HG02870 (cell line): ENCODE measurements around the gene BAIAP3.

ENCODE experiments used
- ATAC-seq: cut with Tn5 transposase; IDR thresholded peaks from one replicate; pipeline ENCODE4 v1.9.1; 2021; ENCODE audit warnings: mild to moderate bottlenecking, moderate library complexity; ENCODE audit not compliant: unreplicated experiment

The BAIAP3 gene

DNA sequence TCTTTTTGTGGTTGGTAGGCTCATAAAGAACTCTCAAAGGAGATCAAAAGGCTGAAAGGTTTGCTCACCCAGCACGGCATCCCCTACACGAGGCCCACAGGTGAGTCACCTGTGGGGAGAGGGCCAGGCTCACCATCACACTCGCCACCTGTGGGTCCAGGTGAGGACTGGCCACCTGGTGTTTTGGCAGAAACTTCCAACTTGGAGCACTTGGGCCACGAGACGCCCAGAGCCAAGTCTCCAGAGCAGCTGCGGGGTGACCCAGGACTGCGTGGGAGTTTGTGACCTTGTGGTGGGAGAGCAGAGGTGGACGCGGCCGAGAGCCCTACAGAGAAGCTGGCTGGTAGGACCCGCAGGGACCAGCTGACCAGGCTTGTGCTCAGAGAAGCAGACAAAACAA lies 29.4 kb downstream of the BAIAP3 start:
- no peak for ATAC-seq

DNA sequence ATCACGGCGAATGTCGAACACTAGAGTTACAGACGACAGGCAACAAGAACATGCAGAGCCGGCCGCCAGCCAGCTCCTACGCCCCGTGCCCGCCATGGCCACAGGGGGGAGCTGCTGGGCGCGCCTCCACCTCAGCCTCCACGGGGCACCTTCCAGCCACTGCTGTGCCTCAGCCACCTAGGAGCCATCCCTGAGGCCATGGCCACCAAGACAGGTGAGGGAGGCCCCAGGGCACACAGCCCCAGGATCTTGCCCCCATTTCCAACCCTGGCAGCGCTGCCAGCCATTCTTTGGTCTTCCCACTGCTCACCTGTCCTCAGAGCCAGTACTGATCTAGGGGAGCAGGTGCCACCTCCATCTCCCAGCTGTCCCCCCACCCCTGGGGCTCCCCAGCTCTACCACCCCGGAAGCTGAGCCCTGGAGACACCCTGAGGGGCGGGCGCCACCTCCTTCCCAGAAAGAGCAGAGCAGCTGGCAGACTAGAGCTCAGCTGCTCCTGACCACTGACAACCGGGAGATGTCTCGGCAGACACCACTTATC lies 30.1 kb downstream of the BAIAP3 start:
- ATAC-seq: no peak

DNA sequence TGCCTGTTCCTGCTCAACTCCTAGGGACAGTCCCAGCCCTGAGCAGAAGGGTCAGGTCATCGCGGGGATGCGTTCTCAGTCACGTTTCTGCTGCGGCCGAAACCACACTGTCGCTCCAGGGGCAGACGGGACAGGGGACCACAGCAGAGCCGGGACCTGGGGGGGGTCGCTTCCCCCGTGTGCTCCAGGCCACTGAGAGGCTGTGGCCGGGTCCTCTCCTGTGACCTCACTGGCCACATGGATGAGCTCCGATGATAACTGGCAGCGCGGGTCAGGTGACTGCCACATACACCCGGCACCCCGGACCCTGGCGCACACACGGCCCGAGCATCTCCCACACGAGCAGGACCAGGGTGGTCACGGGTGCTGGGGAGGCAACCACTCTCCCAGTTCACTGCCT lies 31.1 kb downstream of the BAIAP3 start:
- no peak for ATAC-seq

DNA sequence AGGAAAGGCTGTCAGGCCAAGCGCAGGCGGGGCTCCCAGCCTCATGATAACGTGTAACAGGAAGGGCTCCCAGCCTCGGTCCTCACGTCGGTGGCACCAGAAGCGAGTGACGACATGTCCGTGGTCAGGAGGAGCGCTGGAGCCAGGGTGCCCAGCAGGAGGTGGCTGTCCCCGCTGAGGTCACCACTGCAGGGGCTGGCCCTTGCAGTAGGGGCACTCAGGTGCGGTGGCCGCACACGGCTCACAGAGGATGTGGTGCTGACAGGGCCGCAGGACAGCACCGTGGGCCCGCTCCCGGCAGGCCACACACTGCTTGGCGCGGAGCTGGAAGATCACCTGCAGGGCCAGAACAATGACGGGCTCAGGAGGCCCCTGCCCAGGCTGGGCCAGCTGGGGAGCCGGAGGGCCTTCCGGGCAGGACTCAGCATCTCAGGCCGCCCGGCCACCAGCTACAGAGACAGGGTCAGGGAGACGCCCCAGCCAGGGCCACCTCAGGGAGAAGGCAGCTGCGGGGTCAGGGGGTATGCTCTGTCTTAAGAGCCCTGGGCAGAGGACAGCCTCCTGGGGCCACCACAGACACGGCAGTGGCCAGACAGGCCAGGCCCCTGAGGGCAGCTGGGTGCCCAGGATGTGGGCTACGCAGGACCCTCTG lies 32.7 kb downstream of the BAIAP3 start:
- no peak for ATAC-seq

DNA sequence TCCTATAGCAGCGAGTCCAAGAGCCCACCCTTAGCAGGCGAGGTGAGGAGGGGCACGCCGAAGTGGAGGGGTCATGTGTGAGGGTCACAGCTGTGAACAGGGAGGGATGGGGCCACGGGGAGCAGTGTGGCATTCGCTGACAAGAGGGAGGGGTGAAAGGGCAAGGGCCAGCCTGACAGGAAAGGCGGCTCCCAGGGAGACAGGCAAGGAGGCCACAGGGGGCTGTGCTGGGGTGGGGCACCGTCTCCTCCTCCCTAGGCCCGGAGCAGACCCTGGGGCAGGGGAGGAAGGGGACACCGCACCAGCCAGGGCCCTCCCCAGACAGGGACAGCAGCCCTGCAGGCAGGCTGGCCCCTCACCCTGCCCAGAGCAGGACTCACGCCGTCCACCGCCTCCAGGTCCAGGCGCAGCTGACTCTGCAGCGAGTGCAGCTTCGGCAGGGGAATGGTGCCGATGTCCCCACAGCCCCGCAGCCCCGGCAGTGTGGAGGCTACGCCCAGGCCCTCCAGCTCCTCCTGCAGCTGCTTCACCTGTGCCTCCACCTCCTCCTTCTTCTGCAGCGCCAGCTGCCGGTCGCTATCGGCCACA lies 33.4 kb downstream of the BAIAP3 start:
- ATAC-seq: no peak

DNA sequence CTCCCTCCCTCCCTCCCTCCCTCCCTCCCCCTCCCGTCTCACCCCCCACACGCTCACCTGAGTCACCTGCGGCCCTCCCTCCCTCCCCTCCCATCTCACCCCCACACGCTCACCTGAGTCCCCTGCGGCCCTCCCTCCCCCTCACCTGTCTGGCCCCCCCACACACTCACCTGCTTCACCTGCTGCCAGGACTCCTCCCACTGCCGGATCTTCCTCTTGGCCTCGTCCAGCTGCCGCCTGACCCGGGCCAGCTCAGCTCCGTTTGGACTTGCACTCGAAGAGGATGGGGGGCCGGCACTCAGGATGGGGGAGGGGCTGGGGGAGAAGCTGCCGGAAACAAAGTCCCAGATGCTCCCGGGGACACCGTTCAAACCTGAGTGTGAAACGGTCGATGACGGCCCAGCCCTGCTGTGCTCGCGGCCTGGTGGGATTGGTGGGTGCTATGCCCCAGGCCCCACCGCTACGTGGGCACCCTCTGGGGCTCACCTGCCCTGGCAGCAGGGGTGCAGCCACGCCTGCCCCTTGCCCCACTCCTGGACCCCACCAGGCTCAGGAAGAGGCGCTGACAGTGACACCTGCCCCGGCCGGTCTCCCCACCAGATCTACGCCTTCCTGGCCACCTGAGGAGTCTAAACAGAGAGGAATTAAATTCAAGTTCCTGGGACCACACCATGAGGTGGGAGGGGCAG lies 34.2 kb downstream of the BAIAP3 start:
- no peak for ATAC-seq

DNA sequence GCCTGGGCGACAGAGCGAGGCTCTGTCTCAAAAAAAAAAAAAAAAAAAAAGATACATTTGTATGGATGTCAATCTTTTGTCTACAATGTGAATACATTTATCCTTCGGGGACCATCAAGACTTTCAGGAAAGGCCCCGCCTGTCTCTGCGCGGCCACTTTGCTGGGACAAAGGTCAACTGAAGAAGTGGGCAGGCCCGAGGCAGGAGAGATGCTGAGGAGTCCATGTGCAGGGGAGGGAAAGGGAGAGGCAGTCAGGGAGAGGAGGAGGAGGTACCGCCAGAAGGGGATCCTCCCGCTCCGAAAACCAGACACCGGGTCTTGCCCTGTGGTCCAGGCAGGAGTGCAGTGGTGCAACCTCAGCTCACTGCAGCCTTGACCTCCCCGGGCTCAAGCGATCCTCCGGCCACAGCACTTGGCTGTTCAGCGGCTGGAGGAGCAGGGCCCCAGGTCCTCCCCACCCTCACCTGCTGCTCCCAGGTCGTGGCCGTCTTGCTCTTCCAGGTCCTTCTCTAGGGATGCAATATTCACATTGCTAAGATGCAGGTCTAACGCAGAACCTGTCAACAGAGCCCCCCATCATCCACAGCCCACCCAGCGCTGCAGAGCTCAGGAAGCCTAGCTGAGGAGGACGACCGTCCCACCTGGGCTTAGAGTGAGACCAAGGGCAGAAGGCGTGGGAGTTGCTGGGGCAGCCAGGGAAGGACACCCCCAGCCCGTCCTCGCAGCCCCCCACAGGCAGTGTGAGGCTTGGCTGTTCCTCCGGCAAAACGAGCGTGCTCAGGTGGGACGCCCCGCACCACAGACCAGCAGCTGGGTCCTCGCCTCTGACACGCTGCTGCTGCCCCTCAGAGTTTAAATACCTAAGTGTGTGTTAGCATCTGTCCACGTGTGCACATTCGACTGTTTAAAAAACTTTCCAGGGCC lies 37.9 kb downstream of the BAIAP3 start:
- no peak for ATAC-seq

DNA sequence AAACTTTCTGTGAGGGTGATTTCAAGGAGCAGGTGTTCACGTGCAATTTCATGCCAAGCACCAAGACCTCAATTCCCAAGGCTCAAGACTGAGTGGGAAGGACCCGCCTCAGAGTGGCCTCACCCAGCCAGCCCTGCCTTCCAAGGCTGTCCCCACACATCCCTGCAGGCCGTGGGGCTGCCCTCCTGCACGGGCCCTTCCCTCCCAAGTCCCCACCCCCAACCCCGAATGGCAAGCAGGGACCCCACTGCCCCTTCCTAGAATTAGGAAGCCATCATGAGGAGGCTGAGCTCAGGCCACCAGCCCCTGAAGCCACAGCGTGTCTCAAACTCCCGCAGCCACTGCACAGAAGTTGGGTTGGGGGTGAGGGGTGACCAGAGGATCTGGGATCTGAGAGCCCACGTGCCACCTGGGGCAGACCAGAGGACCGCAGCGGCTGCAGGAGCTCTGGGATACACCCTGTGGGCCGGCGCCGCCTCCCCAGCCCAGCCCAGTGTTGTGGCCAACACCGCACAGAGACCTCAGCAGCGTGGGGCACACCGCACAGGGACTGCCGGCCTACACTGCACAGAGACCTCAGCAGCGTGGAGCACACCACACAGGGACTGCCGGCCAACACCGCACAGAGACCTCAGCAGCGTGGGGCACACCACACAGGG lies 39.0 kb downstream of the BAIAP3 start:
- ATAC-seq: no peak

DNA sequence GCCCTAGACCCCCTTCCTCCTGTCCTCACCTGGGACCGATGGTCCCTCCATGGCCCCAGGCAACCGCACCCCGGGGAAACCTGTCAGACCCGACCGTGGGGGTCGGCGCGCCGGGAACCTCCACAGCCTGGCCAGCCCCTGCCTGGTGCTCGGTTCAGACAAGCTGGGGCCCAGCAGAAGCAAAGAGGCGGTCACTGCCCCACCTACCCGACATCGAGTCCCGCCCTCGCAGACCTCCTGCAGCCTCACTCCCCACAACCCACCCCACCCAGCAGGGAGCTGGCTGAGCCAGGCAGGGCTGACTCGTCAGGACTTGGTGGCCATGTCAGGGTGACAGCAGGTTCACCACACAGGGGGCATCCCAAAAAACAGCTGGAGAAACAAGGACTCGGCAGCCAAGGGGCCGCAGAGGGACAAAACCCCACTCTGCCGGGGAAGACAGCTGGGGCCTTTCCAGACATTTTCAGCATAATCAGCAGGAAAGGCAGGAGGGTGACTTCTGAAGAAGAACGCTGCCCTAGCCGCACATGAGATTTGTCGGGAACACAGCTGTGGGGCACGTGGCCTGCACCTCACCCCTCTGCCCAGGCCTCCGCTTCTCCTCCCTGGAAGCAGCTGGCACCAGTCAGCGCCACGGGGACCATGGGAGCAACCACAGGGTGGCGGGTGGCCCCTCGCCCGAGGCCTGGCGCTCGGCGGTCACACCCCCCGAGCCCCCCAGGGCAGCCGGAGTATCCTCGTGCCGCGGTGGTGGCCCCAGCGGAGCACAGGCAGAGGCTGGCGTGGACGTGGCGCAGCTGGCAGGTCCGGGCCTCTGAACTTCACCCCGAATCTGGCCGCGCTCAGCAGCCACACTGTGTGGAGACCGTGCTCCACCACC lies 41.2 kb downstream of the BAIAP3 start:
- no peak for ATAC-seq

DNA sequence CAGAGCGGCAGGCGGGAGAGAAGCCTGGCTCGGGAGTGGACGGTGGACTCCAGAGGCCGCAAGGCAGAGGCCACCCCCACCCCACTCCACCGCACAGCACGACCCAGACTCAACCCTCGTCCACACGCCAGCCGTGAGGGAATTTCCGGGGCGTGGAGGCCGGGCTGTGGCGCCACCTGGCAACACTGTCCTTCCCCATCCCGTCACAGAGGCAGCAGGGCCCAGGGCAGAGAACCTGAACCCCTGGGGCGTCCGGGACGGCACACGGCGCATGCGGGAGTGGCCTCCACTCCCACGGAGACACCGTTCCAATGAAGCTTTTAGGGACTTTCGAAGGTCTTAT lies 41.8 kb downstream of the BAIAP3 start:
- ATAC-seq: no peak

DNA sequence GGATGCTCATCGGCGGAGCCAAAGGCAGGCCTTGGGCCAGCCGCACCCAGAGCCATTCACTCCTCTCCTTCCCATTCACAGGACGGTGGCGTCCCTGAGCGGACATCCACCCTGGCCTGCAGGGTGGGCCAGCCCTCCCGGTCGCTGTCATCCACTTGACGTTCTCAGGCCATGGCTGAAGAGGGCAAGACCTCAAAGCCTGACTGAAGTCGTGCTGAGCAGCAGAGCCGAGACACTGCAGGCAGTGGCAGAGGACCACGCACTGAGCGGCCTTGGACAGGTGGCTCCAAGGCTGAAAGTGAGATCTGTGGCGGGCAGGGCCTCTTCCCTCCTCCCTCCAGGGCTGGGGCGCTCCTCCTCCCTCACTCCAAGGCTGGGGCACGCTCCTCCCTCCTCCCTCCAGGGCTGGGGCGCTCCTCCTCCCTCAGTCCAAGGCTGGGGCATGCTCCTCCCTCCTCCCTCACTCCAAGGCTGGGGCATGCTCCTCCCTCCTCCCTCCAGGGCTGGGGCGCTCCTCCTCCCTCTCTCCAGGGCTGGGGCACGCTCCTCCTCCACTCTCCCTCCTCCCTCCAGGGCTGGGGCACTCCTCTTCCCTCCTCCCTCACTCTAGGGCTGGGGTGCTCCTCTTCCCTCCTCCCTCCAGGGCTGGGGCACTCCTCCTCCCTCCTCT lies 42.4 kb downstream of the BAIAP3 start:
- no peak for ATAC-seq

DNA sequence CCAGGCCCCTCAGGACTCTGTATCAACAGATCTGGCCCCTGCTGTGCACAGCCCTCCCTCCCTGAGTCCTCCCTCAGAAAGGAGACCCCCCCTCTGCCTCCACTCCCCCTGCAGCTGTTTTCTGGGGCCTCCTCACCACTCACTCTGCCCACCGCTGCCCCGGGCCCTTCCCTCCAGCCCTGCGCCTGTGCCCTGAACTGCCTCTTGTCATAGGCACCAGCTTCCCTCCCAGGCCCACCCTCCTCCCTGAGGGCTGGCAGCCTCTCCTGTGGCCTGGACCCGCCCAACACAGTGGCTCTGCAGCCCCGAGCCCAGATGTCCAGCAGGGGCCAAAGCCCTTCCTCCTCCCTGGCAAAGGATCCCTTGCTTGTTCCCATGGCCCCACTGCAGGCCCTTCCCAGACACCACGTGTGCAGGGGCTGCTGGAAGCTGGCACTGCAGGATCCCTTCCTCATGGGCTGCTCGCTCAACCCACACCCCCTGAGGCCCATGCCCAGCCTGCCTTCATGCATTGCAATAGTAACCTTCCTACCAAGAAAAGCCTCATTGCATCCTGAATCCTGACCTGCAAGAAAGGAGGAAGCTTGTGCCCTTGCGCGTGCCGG lies 44.1 kb downstream of the BAIAP3 start:
- ATAC-seq: no peak

DNA sequence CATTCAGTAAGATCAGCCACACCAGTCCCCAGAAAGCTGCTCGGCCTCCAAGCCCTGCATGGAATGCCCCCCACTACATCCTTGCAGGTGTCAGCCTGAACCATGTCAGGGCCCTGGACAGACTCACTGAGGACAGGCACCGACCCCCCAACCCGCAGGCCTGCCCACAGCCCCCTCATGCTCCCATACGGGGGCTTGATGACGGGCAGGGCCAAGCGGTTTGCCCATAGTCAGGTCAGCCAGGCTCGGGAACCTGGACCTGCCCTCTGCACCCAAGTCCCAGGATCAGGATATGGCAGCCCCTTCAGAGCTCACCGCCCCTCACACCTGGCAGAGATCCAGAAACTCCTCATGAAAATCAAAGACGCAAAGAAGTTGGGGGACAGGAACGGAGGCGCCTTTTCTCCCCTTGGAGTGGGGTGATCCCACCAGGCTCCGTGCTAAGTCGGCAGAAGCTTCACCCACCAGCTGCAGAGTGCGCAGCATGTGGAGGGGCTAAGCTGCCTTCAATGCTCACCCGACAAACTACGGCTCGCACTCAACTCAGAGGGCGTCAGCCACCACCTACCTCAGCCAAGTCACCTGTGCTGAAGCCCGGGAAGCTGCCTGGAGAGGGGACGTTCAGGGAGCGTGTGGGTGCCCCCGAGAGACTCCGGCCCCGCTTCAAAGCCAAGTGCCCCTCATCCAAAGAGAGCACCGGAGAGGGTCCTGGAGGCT lies 44.8 kb downstream of the BAIAP3 start:
- ATAC-seq: no peak

DNA sequence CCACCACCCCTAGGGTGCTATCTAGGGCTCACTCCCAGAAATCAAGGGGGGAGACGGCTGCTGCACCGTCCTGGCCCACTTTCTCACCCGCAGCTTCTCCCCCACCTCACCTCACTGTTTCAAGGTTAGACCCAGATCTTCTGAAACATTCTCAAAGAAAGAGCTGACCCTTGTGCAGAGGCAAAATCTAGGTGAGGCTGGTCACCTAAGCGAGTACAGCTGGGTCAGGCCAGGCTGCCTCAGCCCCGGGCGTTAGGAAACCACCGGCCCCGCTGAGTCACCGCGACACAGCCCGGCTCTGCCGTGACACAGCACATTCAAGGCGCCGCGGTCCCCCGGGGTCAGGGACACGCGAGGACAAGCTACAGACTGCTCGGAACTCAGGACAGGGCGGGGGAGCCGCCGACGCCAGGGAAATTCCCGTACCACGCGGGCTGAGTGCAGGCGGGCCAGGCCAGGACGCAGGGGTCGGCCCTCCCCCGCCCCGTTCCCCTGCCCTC lies 45.4 kb downstream of the BAIAP3 start:
- ATAC-seq: no peak

DNA sequence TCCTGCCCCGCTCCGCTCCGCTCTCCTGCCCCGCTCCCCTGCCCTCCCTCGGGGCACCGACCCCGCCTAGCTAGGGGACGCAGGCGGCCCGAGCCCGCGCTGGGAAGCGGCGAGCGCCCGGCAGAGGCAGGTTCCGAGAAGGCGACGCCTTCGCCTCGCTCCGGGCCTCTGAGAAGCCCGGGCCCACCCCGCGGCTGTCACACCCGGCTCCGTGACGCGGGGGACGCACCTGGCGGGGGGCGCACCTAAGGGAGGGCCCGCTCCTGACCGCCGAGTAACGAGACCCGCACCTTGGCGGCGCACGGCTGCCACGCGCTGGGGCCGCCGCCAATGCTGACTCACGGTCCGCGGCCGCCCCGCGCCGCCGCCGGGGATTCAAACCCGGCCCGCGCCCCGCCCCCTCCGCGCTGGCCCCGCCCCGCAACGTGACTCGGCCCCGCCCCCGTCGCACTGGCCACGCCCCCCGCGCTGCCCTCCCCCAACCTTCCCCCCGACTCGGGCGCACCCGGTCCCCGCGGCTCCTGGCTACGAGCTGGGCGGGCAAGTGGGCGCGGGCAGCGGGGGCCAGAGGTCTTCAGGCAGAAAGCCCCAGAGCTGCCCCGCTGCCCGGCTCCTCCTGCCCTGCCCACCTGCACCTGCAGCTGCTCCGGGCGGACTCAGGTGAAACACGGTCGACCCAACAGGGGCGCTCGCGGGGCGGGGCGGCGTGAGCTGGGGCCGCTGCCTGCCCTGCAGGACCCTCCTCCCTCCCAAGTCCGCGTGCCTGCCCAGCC lies 46.0 kb downstream of the BAIAP3 start:
- ATAC-seq: no peak

DNA sequence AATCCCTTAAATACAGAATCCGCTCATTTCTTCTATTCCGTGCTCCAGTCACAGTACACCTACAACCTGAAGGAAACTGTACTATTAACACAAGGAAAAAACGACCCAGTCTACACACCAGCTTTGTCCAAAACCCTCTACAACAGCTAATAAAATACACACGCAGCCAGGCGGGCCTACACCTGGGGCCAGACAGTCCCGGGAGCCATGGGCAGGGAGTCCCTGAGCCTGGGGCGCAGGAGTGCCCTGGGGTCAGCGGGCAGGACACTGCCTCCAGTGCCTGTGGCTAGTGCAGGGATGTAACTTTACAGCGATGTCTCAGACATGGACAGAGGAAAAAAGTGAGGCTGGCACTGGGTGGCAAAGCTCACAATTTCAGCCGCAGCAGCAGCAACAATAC lies 46.8 kb downstream of the BAIAP3 start:
- ATAC-seq: no peak
